Neural progenitor cell (in vitro differentiated cells): ENCODE data around the gene PDE3A.

Experiments used
- EZH2 ChIP-seq: fragments of 200-600 bp; sonication (generic); IDR thresholded peaks from 2 replicates; pipeline ENCODE4 v1.6.1; 2017; ENCODE audit warnings: antibody characterized with exemption, mild to moderate bottlenecking, moderate library complexity
- EZH2phosphoT487 ChIP-seq: fragments of 200-600 bp; sonication (generic); IDR thresholded peaks from 2 replicates; pipeline ENCODE4 v1.6.1; 2017; ENCODE audit warnings: antibody characterized with exemption
- TF ChIP-seq, protein P1 (sequence below): fragments of 200-600 bp; sonication (generic); IDR thresholded peaks from 2 replicates; pipeline ENCODE4 v1.5.1; 2017; ENCODE audit warnings: antibody characterized with exemption, mild to moderate bottlenecking

DNA sequence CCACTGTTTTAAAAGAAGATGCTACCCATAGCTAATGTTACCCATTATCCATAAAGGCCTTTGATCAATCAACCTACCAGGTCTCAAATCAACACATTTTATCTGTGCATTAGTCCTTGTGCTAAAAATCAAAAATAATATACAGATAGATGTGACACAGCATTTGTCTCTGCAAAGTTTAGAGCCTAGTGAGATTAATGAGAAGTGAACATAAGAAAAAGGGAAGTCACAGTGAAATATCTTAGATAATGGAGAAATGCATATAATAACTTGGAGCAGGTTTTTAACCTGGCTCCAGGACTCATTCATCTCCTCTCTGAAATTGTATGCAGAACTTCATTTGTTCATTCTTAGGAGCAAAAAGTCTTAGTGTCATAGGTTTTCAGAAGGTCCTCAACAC is 7.2 kb downstream of the PDE3A start:
- TF ChIP-seq, protein P1, sequence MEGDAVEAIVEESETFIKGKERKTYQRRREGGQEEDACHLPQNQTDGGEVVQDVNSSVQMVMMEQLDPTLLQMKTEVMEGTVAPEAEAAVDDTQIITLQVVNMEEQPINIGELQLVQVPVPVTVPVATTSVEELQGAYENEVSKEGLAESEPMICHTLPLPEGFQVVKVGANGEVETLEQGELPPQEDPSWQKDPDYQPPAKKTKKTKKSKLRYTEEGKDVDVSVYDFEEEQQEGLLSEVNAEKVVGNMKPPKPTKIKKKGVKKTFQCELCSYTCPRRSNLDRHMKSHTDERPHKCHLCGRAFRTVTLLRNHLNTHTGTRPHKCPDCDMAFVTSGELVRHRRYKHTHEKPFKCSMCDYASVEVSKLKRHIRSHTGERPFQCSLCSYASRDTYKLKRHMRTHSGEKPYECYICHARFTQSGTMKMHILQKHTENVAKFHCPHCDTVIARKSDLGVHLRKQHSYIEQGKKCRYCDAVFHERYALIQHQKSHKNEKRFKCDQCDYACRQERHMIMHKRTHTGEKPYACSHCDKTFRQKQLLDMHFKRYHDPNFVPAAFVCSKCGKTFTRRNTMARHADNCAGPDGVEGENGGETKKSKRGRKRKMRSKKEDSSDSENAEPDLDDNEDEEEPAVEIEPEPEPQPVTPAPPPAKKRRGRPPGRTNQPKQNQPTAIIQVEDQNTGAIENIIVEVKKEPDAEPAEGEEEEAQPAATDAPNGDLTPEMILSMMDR, result no peak
- TF ChIP-seq EZH2phosphoT487 (no peak), EZH2 (no peak)
